HG03045 (cell line): ENCODE results near the gene IL36G.
"Not testable (repeated sequence)": the region's sequence is repeated elsewhere in the genome, so short reads cannot be mapped to it uniquely, and the experiment has no call there.

ENCODE experiments used
- ATAC-seq: cut with Tn5 transposase; IDR thresholded peaks from one replicate; pipeline ENCODE4 v1.9.1; 2021; ENCODE audit warnings: mild to moderate bottlenecking, moderate library complexity; ENCODE audit not compliant: unreplicated experiment

The IL36G gene

GRCh38 chr2:112977559-112978056 lies at the start of gene IL36G:
TSS of gene IL36G (plus strand) at chr2:112978006. CDS start at chr2:112978639, 633 bp downstream.
- no peak for ATAC-seq

GRCh38 chr2:112933261-112933660 lies 44.5 kb upstream of the IL36G start:
- no peak for ATAC-seq

GRCh38 chr2:112934117-112934516 lies 43.7 kb upstream of the IL36G start:
- not testable (repeated sequence) for ATAC-seq

- ATAC-seq, result no peak
Measured at GRCh38 chr2:112936927-112937232, 40.9 kb upstream of the IL36G start.

GRCh38 chr2:112938904-112939303 lies 38.9 kb upstream of the IL36G start:
- no peak for ATAC-seq

GRCh38 chr2:112939425-112939824 lies 38.4 kb upstream of the IL36G start:
- no peak for ATAC-seq

- no peak for ATAC-seq
Measured at GRCh38 chr2:112940859-112941625, 36.8 kb upstream of the IL36G start.

GRCh38 chr2:112941753-112942653 lies 35.8 kb upstream of the IL36G start:
- ATAC-seq, result peak; percentile 81

DNA sequence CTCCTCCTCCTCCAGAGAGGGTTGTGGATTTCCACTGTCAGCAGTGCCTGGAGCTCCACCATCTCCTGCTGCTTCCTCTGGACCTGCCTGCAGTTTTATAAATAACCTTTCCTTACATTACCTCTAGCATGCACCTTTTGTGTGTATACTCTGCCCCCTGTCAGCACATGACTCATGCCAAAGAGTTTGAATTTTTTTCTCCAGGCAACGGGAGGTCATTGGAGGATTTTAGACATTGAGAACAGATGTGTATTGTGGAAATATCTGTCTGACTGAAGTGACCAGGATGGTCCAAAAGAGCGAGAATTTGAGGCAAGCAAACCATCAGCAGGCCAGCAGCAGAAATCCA lies 35.2 kb upstream of the IL36G start:
- no peak for ATAC-seq

DNA sequence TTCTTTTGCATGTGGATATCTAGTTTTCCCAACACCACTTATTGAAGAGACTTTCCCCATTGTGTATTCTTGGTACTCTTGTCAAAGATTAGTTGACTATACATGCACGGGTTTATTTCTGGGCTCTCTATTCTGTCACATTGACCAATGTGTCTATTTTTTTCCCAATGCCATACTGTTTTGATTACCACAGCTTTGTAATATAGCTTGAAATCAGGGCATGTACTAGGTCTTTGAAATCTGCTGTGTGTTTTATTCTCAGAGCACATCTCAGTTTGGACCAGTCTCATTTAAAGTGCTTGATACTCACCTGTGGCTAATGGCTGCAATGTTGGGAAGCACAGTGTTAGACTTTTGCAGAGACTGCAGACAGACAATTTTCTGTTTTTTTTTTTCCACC lies 32.8 kb upstream of the IL36G start:
- ATAC-seq, result no peak

DNA sequence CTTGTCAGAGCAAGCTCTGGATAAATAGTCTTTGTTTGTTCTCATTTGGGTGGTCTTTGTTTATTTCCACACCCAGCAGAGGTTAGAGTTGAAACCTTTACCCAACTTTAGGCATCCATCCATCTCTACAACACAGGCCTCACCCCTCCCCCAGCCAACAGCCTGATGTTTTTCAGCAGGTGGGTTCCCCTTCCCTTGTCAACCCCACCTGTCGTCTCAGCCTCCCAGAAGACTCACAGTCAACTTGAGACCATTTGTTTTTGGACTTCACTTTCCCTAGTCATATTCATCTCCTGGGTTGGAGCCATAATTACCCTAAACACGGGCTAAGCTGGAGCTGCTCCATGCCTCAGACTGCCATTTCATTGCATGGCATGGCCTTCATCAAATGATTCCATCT lies 31.7 kb upstream of the IL36G start:
- ATAC-seq, result no peak

DNA sequence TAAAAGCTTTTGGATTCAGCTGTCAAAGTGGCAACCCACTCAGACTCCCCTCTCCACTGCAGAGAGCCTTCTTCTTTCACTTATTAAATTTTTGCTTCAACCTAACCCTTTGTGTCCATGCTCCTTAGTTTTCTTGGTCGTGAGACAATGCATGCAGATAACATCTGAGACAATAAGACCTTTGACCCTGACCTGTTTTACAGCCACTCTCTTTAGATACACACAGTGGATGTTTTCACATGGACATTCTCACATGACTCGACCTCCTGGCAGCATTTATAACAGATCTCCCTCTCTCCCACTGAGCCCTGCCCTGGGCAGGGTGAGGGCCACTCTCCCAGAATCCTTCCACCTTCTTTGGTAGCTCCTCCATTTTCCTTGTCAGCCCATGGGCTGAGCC lies 30.4 kb upstream of the IL36G start:
- ATAC-seq, result no peak

DNA sequence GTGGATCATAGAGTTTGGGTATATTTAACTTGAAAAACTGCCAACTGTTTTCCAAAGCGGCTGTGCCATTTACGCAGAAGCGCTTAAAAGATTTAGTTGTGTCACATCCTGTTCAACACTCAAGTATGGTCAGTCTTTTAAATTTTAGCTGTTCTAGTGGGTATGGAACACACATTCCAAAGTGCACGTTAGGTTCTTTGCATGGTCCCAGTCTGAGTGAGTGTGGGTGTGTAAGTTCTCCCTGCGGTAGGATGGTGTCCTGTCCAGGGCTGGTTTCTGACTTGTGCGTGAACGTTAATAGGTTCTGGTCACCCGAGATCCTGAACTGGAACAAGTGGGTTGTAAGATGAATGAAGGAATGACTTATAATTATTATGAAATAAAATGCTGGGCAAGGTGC lies 28.4 kb upstream of the IL36G start:
- no peak for ATAC-seq

GRCh38 chr2:112954364-112954763 lies 23.4 kb upstream of the IL36G start:
- no peak for ATAC-seq

- no peak for ATAC-seq
Measured at GRCh38 chr2:112957511-112957910, 20.3 kb upstream of the IL36G start.

DNA sequence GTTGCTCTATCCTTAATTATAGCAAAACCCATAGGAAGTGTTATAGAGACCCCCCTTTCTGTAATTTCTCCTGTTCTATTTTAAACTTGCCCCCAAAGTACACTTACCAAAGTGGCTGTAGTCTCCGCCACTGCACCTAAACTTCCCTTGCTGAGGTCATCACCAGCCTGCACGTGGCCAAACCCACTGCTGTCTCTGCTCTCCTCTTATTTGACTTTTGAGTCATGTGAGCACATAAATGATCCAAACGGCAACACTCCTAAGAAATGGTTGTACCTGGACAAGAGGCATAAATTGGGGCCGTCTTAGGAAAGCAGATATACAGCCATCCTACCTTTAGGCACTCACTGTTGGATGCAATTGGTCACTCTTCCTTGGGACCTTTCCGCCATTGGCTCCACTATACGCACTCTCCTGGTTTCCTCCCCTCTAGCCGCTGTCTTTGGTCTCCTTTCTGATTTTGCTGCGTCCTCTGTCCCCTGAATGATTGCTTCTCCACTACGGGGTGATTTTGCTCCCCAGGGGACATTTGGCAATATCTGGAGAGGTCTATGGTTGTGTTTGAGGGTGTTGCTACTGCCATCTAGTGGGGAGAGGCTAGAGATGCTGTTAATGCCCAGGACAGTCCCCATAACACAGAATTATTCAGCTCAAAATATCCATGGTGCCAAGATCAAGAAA lies 19.2 kb upstream of the IL36G start:
- no peak for ATAC-seq

DNA sequence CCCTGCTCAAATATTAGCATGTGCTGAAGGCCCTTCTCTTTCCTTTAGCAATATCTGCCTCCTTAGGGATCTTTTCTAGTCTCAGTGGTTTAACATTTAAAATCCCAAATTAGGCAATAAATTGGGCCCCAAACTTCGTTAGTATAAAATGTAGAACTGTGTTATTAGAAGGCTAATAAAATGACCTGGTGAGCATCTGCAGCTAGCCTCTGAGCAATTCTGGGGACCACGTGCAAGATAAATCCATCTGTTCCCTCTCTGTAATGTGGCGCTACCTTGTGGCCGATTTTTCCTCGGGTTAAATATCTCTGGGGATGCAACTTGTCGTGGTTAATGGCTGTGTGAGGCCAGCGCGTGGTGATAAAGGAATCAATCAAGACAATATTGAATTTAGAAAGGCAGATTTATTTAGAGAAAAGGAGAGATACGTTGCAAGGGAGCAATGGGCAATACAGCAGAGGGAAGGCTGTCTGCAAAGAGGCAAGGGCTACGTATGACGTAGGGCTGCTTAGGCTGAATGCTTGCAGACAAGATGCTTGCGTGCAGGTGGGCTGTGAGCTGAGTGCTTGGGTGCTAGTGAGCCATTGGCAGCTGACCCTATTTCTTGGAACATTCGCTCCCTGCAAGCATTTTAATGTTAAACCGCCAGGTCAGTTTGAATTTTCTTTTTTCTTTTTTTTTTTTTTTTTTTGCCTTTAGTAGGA lies 18.5 kb upstream of the IL36G start:
- ATAC-seq, result no peak

DNA sequence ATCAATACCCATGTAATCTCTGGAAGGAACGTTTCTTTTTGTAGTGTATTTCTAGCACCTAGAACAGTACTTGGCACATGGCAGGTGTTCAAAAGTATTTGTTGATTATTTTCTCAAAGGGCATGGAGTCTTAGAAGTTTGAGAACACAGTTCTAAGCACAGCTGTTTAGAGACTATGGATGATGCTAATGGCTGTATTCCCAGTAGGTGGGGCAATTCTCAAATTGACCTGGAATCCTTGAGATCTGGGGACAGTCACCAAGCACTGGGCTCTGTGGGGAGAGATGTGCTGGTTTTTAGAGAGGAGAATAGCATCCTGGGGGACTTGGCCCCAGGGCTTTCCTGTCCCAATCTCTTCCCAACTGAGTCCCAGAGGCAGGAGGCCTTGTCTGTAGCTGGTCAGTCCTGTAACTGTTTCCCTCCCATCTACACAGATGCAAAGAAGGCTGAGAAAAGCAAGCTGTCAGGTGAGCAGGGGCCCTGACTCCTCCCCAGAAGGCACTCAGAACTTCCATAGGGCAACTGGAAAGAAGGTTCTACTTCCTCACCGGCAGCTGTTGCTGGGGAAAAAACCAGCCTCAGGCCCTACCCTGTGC lies 17.5 kb upstream of the IL36G start:
- no peak for ATAC-seq

GRCh38 chr2:112962308-112963175 lies 15.3 kb upstream of the IL36G start:
- no peak for ATAC-seq

DNA sequence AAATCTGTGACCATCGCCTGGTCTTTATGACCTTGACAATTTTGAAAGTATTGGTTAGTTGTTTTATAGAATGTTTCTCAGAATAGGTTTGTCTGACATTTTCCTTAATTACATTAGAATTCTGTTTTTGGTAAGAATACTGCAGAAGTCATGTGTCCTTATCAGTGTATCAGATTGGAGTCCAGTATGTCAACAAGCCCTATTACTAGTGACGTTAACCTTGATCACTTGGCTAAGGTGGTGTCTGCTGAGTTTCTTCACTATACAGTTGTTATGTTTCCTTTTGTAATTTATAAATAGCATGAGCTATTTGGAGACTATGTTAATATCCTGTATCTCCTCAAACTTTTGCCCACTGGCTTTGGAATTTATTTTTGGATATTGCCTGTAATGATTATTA lies 10.8 kb upstream of the IL36G start:
- ATAC-seq, result no peak
